GM18907 (cell line): ENCODE measurements around the gene PIAS1.

Experiments
- ATAC-seq: cut with Tn5 transposase; IDR thresholded peaks from one replicate; pipeline ENCODE4 v1.9.1; 2021; ENCODE audit warnings: mild to moderate bottlenecking, moderate library complexity; ENCODE audit not compliant: unreplicated experiment

Gene PIAS1

DNA sequence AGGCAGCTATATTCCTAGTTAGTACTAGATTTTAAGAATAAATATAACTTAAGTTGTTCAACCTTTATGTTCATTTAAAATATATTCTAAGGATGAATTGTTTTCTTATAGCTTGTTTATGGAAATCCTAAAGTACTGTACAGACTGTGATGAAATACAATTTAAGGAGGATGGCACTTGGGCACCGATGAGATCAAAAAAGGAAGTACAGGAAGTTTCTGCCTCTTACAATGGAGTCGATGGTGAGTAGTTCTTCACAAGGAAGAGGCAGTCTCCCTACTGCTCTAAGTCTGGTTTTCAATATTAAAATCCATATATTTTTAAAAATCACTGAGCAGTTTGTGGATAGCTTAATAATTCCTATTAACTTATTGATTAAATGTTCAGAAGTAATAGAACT, 121.4 kb downstream of the PIAS1 start:
- no peak for ATAC-seq

DNA sequence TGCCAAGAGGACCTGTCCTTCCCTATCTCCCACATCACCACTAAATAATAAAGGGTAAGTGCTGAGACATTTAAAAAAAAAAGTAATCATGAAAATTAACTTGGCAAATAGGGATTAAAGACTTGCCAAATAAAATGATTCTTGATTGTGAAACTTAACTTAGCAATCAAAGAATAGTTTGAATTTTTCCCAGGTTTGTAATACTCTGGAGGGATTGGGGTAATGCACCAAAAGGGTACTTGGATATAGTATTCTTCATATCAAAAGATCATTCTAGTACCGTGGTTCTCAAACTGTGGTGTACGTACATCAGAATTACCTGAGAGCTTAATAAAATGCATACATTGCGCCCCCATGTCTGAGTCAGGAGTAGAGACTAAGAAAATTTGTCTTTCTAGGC, 122.5 kb downstream of the PIAS1 start:
- ATAC-seq: no peak

DNA sequence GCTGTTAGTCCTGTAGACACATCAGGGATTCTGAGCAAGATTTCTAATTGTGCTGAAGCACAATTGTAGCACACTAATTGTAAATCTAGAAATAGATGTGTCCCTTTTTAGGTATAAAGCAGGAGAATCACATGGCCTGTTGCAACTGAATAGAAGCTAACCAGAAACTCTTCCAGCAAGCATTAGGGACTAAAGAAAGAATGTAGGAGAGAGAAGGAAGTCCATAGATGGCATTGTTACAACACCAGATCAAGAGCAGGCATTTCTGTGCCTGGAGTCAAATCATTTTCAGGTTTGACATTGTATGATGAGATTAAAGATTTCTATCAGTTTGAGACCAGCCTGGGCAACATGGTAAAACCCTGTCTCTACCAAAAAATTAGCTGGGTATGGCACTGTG, 123.6 kb downstream of the PIAS1 start:
- ATAC-seq: no peak

DNA sequence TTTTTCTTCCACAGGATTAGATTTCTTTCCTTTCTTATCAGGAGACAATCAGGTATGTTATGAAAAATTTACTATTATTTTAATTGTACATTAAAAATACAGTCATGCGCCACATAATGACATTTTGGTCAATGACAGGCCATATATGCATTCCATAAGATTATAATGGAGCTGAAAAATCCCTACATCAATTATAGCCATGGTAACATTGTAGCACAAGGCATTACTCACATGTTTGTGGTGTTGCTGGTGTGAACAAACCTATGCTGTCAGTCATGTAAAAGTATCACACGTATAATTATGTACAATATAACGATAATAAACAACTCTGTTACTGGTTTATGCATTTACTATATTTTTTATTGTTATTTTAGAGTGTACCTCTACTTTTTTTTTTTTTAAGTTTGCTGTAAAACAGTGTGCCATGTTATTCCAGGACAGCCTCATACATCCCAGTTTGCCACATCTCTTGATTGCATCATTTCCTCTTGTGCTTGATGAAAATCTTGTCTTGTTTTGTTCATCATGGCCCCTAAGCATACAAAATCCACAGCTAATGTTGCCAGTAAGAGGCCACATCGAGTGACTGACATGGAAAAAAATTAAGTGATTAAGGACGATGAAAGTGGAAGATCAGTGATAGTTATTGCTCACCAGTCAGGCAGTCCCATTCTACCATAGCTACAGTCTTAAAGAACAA, 129.7 kb downstream of the PIAS1 start:
- no peak for ATAC-seq

DNA sequence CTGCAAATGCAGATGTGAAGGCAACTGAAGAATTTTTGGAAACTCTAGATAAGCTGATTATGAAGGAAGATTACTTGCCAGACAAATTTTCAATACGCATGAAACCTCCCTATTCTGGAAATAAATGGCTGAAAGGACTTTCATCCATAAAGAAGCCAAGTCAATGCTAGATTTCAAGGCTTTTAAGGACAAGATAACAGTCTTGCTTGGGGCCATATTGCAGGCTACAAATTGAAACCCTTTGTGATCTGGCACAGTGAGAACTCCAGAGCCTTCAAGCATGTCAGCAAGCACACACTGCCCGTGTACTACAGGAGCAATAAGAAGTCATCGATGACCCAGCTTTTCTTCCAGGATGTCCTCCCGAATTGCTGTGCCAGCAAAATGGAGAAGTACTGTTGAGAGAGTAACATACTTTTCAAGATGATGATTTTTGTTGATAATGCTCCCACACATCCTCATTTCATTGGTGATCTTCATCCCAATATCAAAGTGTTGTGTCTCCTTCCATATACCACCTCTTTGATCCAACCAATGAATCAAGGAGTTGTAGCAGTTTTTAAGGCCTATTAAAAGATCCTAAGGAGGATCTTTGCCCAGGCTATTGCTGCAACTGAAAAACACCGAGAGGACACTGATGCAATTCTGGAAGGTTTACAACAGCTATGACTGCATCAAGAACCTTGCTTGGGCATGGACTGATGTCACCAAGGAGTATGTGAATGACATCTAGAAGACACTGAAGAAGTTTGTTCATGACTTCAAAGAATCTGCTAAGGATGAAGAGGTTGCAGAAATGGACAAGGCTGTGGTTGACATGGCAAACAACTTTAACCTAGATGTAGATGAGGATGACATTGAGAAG, 130.7 kb downstream of the PIAS1 start:
- ATAC-seq: no peak

DNA sequence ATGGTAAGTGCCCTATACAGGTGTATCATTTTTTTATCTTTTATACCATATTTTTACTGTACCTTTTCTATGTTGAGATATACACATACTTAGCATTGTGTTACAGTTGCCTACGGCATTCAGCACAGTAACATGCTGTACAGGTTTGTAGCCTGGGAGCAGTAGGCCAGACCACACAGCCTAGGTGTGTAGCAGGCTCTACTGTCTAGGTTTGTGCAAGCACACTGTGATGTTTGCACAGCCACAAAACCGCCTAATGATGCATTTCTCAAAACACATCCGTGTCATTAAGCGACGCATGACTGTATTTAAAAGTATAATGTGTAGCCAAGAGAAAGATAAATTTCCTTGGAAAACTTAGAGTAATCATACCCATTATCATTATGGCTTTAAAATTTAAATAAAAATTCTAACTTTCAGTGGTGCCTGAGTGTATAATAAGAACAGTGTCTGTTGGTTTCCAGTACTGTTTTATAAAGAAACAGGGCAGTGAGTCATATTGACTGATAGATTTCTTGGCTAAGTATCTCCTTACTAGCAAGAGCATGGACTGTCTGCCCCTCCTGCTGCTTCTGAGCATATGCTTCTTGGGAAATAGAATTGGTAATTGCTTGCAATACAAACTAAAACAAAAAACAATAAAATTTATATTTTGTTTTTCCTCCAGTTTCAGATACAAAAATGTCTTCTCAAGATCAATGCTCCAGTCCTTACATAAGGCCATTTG, 132.7 kb downstream of the PIAS1 start:
- no peak for ATAC-seq

DNA sequence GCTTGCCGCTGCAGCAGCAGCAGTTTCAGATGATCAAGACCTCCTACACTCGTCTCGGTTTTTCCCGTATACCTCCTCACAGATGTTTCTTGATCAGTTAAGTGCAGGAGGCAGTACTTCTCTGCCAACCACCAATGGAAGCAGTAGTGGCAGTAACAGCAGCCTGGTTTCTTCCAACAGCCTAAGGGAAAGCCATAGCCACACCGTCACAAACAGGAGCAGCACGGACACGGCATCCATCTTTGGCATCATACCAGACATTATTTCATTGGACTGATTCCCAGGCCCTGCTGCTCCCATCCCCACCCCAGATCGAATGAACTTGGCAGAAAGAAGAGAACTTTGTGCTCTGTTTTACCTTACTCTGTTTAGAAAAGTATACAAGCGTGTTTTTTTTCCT, 133.4 kb downstream of the PIAS1 start:
- ATAC-seq: no peak

DNA sequence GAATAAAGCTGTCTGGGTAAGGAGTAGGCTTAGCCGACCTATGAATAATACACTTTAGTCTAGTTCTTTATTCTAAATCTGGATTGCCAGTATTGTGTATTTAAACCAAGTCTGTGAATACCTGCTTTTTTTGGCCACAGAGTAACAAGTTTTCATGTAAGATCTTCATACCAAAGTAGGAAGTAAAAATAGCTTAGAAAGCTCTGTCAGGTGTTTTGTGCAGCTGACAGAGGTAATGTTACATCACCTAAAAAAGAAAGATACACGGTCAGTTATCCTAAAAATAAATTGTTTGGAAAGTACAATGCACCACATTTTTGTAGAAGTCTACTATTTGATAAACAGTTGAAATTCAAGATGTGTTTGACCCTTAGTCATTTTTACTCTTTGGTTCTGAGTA, 134.5 kb downstream of the PIAS1 start:
- no peak for ATAC-seq

DNA sequence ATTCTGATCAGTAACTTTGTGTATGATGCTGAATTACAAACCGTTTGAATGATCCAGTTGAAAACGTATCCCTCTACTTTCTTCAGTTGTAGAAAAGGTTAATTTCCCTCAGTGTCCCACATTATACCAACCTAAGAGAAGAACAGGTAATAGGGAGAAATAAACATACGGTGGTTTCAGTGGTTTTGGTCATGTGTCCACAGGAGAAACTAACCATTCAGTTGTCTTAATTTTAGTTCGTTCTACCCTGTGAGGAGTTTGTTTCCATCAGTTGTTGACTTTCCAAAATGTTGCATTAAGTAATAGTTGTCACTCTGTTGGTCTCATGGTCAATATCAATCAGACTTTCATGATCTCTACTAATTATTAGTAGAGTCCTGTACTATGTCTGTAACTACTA, 135.9 kb downstream of the PIAS1 start:
- no peak for ATAC-seq

DNA sequence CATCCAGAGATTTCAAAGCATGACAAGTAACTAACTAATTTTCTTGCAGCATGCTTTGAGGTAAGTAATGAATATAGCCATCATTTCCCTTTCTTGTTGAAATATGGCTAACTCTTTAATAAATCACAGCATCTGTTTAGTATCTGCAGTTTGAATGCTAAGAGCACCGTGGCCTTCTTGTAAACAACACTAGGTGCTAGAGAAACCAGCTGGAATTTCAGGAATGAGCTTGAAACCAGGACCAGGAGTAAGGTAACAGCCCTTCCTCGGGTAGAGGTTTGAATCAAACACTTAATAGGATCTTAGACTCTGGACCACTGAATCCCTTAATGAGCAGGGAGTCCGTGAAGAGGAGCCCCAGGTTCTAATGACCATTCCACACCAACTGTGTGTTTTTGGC, 137.4 kb downstream of the PIAS1 start:
- no peak for ATAC-seq

DNA sequence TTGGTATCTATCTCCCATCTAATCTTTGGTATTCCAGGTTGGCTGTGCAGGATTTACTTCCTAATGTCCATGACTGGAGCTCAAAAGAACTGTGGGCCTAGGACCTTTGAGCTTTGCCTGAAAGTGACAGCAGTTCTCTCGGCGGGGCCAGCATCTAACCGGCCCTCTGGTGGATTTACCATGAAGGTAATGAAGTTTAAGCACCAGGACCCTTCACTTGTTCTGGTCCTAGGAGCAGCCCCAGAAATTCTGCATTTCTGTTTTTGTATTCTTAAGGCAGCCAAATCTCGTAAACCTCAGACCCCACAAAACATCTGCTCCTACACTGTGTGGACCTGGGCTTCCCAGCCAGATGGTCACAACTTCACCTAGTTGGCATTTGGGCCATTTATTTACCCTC, 138.0 kb downstream of the PIAS1 start:
- ATAC-seq: no peak

DNA sequence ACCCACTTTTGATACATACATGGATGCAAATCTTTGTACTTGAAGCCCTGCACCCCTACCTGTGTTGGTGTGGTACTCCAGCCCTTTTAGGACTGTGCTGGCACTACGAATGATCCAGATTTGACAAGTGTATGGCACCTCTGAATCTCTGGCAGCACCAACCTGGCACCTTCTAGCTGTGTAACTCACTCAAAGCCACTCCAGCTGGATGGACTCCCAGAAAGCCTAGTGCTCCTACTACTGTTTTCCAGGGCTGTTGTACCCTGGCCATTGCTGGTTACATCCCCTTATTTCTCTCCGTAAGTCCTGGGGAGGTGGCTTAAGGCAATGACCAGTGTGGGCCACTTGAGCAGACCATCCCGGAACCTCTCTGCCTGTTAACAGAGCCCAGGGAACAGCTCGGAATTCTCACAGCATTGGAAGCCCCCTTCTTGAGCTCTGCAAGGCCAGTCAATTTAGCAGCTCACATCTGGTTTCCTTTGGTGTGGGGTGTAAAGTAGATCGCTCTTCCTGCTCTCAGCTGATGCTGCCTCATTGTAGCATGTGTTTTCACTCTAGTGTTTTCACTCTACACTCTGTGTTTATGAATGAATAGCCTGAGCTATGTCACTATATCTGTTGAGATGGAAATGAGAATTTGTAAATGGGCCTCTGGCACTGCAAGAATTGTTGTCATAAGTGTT, 138.8 kb downstream of the PIAS1 start:
- ATAC-seq: no peak

DNA sequence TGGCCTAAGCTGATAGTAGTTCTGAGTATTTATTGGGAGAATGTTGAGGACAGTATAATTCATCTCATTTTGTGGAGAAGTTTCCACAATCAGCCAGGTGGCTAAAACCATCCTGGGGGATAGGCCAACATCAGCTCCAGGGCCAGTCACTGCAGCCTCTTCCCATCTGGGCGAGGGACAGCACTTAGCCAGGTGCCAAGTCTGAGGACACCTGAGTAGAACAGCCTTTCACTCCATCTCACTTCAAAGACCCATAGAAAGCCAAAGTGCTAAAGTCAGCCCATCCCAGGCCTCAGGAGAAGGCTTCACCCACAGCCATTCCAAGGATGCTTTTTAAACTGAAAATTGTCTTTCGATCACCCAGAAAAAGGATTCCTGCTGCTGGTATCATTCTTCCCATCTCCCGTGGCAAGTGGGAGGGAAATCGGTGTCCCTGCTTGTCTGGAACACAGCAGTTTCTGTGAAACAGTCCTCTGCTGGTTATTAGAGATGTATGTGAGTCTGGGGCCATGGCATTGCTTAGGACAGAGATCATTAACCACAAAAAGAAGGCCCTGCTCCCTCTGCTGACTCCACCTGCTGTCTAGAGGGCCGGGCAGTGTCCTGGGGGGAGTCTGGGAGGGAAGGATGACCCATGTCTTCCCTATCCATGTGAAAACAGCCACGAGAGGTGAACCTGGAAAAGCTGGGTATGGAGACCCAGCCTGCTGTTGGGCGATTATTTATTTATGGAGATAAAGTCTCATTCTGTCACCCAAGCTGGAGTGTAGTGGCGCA, 141.4 kb downstream of the PIAS1 start:
- ATAC-seq: no peak

DNA sequence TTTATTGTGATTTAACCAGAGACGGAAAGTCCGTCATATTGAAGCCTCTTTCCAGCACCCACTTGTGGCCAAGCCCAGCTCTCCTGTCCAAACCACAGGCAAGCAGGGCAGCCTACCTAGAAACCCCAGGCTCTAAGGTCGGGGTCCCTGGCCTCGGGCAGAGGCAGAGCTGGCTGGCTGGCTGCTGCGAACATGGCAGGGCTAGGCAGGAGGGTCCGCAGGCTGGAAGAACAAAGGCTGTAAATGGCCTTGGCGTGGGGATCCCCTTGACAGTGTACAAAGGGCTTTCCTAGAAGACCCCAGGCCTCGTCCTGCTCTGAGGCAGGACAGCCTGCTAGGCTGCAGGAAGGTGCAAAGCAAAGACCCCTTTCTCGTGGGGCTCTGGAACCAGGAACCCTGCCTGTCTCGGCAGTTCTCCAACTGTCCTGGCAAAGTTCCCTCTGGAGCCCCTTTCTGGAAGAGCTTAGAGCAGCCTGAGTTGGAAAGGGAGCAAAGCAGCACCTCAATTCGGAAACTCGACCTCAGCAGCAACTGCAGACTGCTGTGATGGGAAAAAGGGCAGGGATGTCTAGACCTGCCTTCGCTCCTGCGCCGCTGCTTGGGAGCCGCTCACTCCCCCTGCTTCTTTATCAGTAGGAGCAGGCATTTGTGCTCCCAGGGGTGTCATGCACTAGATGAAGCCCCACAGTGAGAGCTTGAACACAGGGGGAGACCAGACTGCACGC, 142.5 kb downstream of the PIAS1 start:
- no peak for ATAC-seq

DNA sequence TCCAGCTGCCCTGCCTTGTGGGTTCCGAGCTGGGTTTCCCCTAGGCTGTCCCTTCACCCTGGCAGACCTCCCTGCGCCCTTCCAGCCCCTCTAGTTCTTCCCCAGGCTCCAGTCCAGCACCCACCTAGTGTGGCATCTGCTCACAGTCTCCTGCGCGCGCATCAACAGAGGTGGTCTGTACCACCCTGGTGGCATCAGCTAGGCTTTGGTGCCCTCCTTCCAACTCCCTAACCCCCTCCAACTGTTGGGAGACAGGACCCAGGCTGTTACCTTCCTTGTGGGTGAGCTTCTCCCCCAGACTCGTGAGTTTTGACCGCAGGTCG, 143.0 kb downstream of the PIAS1 start:
- no peak for ATAC-seq

DNA sequence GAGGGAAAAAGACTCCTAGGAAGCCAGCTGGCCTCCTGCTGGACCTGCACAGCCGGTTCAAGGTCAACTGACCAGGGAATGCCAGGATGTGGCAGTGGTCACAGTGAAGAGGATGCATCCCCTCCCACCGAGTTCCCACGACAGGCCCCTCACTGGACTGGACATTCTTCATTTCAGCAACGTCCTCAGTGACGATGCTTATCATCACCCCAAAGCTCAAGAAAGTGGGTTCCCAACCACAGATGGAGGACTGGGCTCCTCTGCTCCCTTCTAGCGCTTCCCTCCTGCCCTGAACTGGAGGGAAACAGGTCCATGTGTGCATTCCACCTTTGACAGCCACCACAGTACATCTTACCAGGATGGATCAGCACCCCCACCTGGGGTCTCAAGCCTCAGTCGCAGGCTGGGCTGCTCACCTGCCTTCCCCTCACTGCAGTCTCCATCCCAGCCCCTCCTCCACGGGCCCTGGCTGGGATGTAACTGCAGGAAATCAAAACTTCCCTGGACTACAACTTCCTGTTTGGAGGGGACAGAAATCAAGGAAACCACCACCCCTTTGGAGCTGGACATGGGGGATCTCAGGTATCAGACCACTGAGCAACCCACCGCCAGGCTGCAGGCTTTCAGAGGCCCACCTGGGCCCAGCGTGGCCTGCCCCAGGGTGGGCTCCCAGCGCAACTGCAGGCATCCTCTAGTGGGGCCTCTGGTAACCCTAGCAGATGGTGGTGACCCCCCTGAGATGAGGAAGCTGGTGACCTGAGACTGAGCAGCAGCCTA, 143.7 kb downstream of the PIAS1 start:
- ATAC-seq: no peak

DNA sequence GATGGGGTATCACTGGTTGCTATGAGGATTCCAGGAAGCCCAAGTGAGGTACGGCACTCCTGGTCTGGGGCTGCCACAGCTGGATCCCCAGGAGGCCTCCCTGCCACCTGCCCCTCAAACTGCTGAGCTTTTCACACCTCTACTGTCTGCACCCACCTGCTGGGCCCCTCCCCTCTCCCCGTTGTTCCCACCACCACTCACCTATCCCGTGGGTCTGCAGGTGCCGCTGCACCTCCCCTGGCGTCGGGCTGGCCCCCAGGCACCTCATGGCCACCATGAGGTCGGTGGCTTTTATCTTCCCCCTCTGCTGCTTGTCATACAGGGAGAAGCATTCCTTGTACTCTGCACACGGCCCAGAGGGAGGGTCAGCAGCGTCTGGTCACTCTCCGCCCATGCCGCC, 145.2 kb downstream of the PIAS1 start:
- no peak for ATAC-seq

DNA sequence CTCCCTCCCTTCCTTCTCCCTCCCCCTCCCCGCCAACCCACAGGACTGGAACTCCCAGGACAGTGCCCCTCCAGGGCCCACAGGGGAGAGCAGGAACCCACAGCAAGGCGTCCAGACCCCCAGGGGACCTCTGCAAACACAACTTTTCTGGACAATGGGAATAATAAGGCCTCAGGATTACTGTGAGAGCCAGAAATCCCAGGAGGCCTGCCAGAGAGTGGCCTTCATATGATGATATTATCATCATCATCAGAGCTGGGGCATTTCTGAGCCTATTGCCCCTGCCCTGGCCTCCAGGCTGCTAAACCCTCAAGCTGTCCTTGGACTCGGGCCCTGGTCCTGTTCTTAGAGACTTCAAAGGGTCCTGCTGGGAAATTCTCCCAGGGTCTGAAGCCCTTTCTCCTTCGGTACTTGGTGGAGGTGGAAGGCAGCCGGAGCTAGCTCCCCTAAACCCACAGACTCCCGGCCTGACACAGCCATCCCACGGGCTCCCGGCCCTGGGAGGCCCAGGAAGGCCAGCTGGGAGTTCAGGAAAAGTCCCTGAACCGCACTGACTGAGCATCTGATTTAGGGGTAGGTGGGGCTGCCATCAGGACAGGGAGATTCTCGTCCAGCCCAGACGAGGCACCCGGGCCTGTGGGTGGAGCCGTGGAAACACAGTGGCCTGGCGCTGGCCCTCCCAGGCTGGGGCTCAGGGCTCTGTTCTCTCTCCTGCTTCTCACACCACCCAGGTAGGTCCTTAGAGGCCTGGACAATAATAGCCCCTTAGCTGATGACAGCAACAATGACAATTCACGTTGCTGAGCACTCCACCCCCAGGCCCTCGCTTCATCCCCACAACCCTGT, 146.1 kb downstream of the PIAS1 start:
- ATAC-seq: no peak
